ENCODE data around the gene SLC25A30. TPM values are rescaled to one million over a fixed set of nuclear protein-coding genes. Genes with fewer than 3 reads are reported as not detected.

Gene SLC25A30
- total RNA-seq, 1 donor from 2014 or later: 6.8 TPM

DNA sequence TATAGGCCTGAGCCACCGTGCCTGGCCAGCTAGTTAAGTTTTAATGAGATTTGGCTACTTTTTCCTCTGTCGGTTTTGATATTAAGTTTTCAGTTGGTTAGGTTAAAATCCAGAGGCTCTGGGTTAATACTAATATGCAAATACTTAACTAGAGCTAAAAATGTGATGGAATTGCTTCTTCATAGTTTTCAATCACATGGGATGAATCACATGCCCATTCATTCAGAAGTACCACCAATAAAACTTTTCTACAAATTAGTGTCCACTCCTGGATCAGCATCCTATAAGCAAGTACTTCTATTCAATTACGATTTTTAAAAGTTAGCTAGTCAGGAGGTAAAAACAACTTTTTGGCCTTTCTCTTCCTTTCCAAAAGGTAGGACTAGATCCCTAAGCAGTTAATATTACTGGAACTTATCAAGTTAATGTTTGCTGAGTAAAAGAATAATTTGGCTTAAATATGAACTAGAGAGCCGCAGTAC is 4.3 kb downstream of the SLC25A30 start:
- Mint-ChIP-seq H3K4me1 (peaks cover 16% of the 10 kb centered on the region), H3K27me3 (ENCODE audit: insufficient read depth, low read depth) (peaks cover 6% of the 10 kb centered on the region), H3K36me3 (peaks cover 9% of the 10 kb centered on the region), H3K27ac (no peak overlapping the region), H3K4me3 (no peak overlapping the region), H3K9me3 (no peaks in the 10 kb centered on the region)
- no peaks in the 10 kb centered on the region for H3K9me3 ChIP-seq (ENCODE audit: low read depth)
- TF ChIP-seq EZH2 (IDR thresholded peaks at IDR 0.05) (no peak), EZH2phosphoT487 (IDR thresholded peaks at IDR 0.05) (no peak)
- TF ChIP-seq, protein P1, sequence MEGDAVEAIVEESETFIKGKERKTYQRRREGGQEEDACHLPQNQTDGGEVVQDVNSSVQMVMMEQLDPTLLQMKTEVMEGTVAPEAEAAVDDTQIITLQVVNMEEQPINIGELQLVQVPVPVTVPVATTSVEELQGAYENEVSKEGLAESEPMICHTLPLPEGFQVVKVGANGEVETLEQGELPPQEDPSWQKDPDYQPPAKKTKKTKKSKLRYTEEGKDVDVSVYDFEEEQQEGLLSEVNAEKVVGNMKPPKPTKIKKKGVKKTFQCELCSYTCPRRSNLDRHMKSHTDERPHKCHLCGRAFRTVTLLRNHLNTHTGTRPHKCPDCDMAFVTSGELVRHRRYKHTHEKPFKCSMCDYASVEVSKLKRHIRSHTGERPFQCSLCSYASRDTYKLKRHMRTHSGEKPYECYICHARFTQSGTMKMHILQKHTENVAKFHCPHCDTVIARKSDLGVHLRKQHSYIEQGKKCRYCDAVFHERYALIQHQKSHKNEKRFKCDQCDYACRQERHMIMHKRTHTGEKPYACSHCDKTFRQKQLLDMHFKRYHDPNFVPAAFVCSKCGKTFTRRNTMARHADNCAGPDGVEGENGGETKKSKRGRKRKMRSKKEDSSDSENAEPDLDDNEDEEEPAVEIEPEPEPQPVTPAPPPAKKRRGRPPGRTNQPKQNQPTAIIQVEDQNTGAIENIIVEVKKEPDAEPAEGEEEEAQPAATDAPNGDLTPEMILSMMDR (IDR thresholded peaks at IDR 0.05): no peak
- H3F3A ChIP-seq (ENCODE audit: low read depth): peaks cover 24% of the 10 kb centered on the region
- peaks cover 9% of the 10 kb centered on the region for H4K20me1 ChIP-seq (ENCODE audit: low read depth)
- no peak overlapping the region for H3K4me2 ChIP-seq
- no peaks in the 10 kb centered on the region for H3K79me2 ChIP-seq (ENCODE audit: low read depth)
- peaks cover 13% of the 10 kb centered on the region for H3K27me3 ChIP-seq
- no peak overlapping the region for H3K27ac ChIP-seq
- DNase-seq (ENCODE audit: low spot score): no peak
- H3K36me3 ChIP-seq: no peaks in the 10 kb centered on the region
- no peak overlapping the region for H2AFZ ChIP-seq (replicated peaks)
- H3K9ac ChIP-seq: no peak overlapping the region
- peaks cover 4% of the 10 kb centered on the region for H3K4me1 ChIP-seq
- no peak overlapping the region for H3K4me3 ChIP-seq

DNA sequence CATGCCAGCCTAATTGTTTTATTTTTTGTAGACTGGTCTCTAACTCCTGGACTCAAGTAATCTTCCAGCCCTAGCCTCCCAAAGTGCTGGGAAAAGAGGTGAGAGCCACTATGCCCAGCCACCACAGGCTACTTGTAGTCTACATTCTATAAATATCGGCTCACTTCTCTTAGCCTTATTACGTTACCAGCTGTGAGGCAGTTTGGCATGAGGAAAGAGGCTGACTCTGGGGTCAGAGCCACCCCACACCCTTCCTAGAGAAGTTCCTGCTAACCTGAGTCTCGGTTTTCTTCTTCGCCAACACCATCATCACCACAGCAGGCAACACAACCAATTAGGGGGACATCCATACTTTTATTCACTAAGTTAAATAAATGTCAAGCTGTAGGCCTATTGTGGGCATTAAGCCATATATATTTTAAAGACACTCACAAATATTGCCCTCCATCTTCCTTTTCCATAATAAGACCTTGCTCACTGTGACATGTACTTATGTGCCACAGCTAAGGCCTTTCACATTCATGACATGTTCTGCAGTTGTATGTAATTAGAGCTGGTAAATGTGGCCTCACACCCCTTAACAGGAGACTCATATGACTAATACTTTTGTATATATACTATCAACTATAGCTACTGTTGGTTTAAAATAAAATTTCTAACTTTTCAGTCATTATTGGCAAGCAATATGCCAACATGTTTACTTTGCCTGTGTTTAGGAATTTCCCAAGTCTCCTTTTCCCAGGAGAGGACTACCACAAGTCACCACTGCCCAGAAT is 5.7 kb downstream of the SLC25A30 start:
- no peak overlapping the region for H3K4me3 ChIP-seq
- H3K27ac ChIP-seq: no peak overlapping the region

DNA sequence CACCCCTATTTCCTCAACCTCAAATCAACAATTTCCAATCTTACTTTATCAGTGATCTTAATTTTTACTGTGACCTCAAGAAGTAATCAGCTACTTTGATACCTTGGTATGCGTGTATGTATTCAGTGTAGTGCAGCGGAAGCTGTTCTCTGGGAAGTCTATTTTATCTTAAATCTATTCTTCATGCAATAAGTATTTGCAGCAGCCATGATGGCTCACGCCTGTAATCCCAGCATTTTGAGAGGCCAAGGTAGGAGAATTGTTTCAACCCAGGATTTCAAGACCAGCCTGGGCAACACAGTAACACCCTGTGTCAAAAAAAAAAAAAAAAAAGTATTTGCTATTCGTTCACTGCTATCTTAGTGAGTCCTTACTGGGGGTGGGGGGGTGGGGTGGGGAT is 6.5 kb downstream of the SLC25A30 start:
- Histone ChIP-seq H3K79me2 (ENCODE audit: low read depth) (no peaks in the 10 kb centered on the region), H3K27ac (no peak overlapping the region), H3K4me2 (no peak overlapping the region), H3K27me3 (peaks cover 4% of the 10 kb centered on the region), H4K20me1 (ENCODE audit: low read depth) (peaks cover 3% of the 10 kb centered on the region), H2AFZ (replicated peaks) (no peak overlapping the region), H3K4me1 (no peaks in the 10 kb centered on the region), H3K36me3 (no peaks in the 10 kb centered on the region), H3K4me3 (no peak overlapping the region), H3K9ac (no peak overlapping the region), H3F3A (ENCODE audit: low read depth) (peaks cover 3% of the 10 kb centered on the region), H3K9me3 (ENCODE audit: low read depth) (no peaks in the 10 kb centered on the region)
- no peak overlapping the region for H3K27ac Mint-ChIP-seq
- peaks cover 7% of the 10 kb centered on the region for H3K4me1 Mint-ChIP-seq
- no peaks in the 10 kb centered on the region for H3K9me3 Mint-ChIP-seq
- DNase-seq (ENCODE audit: low spot score): no peak
- H3K4me3 Mint-ChIP-seq: no peak overlapping the region
- H3K27me3 Mint-ChIP-seq (ENCODE audit: insufficient read depth, low read depth): peaks cover 2% of the 10 kb centered on the region
- H3K36me3 Mint-ChIP-seq: peaks cover 16% of the 10 kb centered on the region
- TF ChIP-seq EZH2phosphoT487 (IDR thresholded peaks at IDR 0.05) (no peak), EZH2 (IDR thresholded peaks at IDR 0.05) (no peak)
- TF ChIP-seq, protein P1 (IDR thresholded peaks at IDR 0.05): no peak

More for the DNA sequence above, 5.7 kb downstream of the SLC25A30 start:
- Mint-ChIP-seq H3K36me3 (peaks cover 13% of the 10 kb centered on the region), H3K4me3 (no peak overlapping the region), H3K27me3 (ENCODE audit: insufficient read depth, low read depth) (peaks cover 3% of the 10 kb centered on the region), H3K9me3 (no peaks in the 10 kb centered on the region), H3K27ac (no peak overlapping the region), H3K4me1 (peaks cover 13% of the 10 kb centered on the region)
- peaks cover 9% of the 10 kb centered on the region for H4K20me1 ChIP-seq (ENCODE audit: low read depth)
- DNase-seq (ENCODE audit: low spot score): no peak
- no peak overlapping the region for H2AFZ ChIP-seq (replicated peaks)
- no peak overlapping the region for H3K9ac ChIP-seq
- H3K4me2 ChIP-seq: no peak overlapping the region
- no peaks in the 10 kb centered on the region for H3K36me3 ChIP-seq
- H3K27me3 ChIP-seq: peaks cover 13% of the 10 kb centered on the region
- H3F3A ChIP-seq (ENCODE audit: low read depth): peaks cover 11% of the 10 kb centered on the region
- no peaks in the 10 kb centered on the region for H3K79me2 ChIP-seq (ENCODE audit: low read depth)
- TF ChIP-seq EZH2phosphoT487 (IDR thresholded peaks at IDR 0.05) (no peak), EZH2 (IDR thresholded peaks at IDR 0.05) (no peak)
- TF ChIP-seq, protein P1 (IDR thresholded peaks at IDR 0.05): no peak
- no peaks in the 10 kb centered on the region for H3K9me3 ChIP-seq (ENCODE audit: low read depth)
- H3K4me1 ChIP-seq: peaks cover 4% of the 10 kb centered on the region
